Measurements from ENCODE around the gene SETBP1.

DNA sequence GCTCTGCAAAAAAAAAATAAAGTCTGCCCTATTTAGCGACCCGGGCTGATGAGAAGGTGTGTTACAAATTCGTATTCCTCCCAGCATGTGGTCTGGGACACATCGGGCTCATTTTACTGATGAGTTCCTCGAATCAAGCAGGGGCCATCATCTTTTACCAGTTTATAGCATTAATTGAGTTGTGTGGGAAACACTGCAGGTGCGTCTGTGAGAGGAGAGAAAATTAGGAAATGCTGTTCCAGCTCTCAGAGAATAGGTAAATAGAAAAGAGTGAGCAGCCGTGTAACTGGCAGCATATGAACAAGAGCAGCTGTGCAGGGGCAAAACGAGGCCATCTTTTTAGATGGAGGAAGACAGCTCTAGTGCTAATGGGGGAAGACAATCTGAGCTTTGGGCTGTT, 216.7 kb downstream of the SETBP1 start:
- TF ChIP-seq ZNF445 (CRISPR knock-in tag; IDR thresholded peaks at IDR 0.05; ENCODE audit: low read depth) (no peak), ZNF239 (CRISPR knock-in tag; IDR thresholded peaks at IDR 0.05) (no peak), SMC3 (conservative IDR thresholded peaks at IDR 0.05; ENCODE audit: insufficient read depth, low read depth, low read length) (no peak), SRSF1 (IDR thresholded peaks at IDR 0.05; ENCODE audit: low read depth, low read length) (no peak), CBFA2T3 (IDR thresholded peaks at IDR 0.05) (no peak), CTCF (IDR thresholded peaks at IDR 0.05 in 2 of 3, conservative IDR thresholded peaks at IDR 0.05 in 1 of 3; ENCODE audit: insufficient read depth in 2 of 3, low read depth in 1 of 3, low read length in 3 of 3) (no peak), ZNF274 (IDR thresholded peaks at IDR 0.05; ENCODE audit: borderline replicate concordance, low read depth, low read length) (no peak)
- TF ChIP-seq, protein P1, sequence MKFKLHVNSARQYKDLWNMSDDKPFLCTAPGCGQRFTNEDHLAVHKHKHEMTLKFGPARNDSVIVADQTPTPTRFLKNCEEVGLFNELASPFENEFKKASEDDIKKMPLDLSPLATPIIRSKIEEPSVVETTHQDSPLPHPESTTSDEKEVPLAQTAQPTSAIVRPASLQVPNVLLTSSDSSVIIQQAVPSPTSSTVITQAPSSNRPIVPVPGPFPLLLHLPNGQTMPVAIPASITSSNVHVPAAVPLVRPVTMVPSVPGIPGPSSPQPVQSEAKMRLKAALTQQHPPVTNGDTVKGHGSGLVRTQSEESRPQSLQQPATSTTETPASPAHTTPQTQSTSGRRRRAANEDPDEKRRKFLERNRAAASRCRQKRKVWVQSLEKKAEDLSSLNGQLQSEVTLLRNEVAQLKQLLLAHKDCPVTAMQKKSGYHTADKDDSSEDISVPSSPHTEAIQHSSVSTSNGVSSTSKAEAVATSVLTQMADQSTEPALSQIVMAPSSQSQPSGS (CRISPR knock-in tag; IDR thresholded peaks at IDR 0.05): no peak
